Psoas muscle (tissue), 8 donors: ENCODE results near the gene DNM3. TPM values are rescaled to one million over a fixed set of nuclear protein-coding genes. Genes with fewer than 3 reads are reported as not detected.

Experiments used
- ATAC-seq, 4 donors: fragments of 200-7000 bp; cut with Tn5 transposase; one replicate each; pipeline ENCODE4 v1.9.1; 2020; ENCODE audit warnings: moderate library complexity in 3 of 4, mild to moderate bottlenecking in 2 of 4
- DNase-seq, 2 donors: peaks; one replicate each; pipeline ENCODE4 v3.0.0-alpha.2; 2020
- H3K27ac ChIP-seq: fragments of 200-600 bp; one replicate; pipeline ENCODE4 v1.8.0; 2022
- H3K27me3 ChIP-seq, 3 donors: fragments of 200-600 bp in 1 of 3; one replicate each; pipeline versions ENCODE4 v1.6.1 to v1.8.0; 2013 to 2022; ENCODE audit warnings: low read length in 2 of 3, mild to moderate bottlenecking in 2 of 3, moderate library complexity in 1 of 3; ENCODE audit not compliant: insufficient read depth in 3 of 3
- H3K36me3 ChIP-seq, 2 donors: fragments of 200-600 bp in 1 of 2; one replicate each; pipeline versions ENCODE4 v1.6.1 to v1.8.0; 2013 to 2022; ENCODE audit warnings: low read depth in 1 of 2, mild to moderate bottlenecking in 1 of 2, moderate library complexity in 1 of 2; ENCODE audit not compliant: insufficient read depth in 1 of 2
- H3K4me1 ChIP-seq: fragments of 200-600 bp; one replicate; pipeline ENCODE4 v1.8.0; 2022
- H3K4me3 ChIP-seq: fragments of 200-600 bp; one replicate; pipeline ENCODE4 v1.8.0; 2022; ENCODE audit warnings: mild to moderate bottlenecking
- H3K9me3 ChIP-seq: fragments of 200-600 bp; one replicate; pipeline ENCODE4 v1.8.0; 2022
- CTCF ChIP-seq: fragments of 200-600 bp; IDR thresholded peaks from one replicate; pipeline ENCODE4 v1.8.0; 2022; ENCODE audit warnings: antibody characterized with exemption
- WGBS, 3 donors: extraction: QIAGEN DNeasy Blood & Tissue Kit; methylation state at CpG; one replicate each; pipeline versions ENCODE4 v1.1.6 to v1.1.7; 2013; 5-methylcytosine and 5-hydroxymethylcytosine counted together
- intact Hi-C, 2 donors: fragments of 100-400 bp; cut with DNase I; formaldehyde crosslinking; loops; one replicate each; pipeline versions ENCODE4 v1.11.0 to v1.14.2; 2022
- polyA plus RNA-seq, 3 donors: library from polyadenylated mRNA; stranded (reverse); fragments of 200-250 nt; gene quantifications; one replicate each; pipeline ENCODE4 v1.2.3, GENCODE V29; 2013
- total RNA-seq, 4 donors: library from RNA; stranded (reverse); fragmentation: NEBNext Ultra II Directional in 2 of 4; extraction: Animal tissue kit (Norgen Biotek cat#: 25700) in 2 of 4; gene quantifications; one replicate each; pipeline versions ENCODE4 v1.2.1 to v1.2.4, GENCODE V29; 2021 to 2023
- donor health status: healthy with polysubstance abuse.
- donor health status: DM: no; HTN: no; CAD: no; lungs with moderate emphysema.
- donor health status: Bipolar disorder and iron deficiency.
- donor health status: healthy.
- donor health status: DM: yes; HTN: yes; CAD: no.
- donor health status: DM: no; HTN: no; CAD: no.
- donor health status: DM: no; HTN: no; CAD: no.
- donor health status: DM: yes; HTN: yes; CAD: no.

Gene DNM3
- total and polyA plus RNA-seq, 7 donors, result 0.31 to 1.0 (median 0.77) TPM

- Histone ChIP-seq H3K36me3 (no peaks in the 10 kb centered on the region), H3K4me1 (no peaks in the 10 kb centered on the region), H3K27me3 (no peaks in the 10 kb centered on the region), H3K27ac (no peak overlapping the region), H3K9me3 (no peaks in the 10 kb centered on the region), H3K4me3 (no peak overlapping the region)
- no peak for DNase-seq
- intact Hi-C loops, result no loop called here
- WGBS, 3 donors, result 40 to 54% (median 41%) methylated on average over 2 of the region's 2 CpGs
- no peak for ATAC-seq
- TF ChIP-seq CTCF, result no peak
Observed at GRCh38 chr1:171814692-171815091, 26.6 kb upstream of the DNM3 start.

DNA sequence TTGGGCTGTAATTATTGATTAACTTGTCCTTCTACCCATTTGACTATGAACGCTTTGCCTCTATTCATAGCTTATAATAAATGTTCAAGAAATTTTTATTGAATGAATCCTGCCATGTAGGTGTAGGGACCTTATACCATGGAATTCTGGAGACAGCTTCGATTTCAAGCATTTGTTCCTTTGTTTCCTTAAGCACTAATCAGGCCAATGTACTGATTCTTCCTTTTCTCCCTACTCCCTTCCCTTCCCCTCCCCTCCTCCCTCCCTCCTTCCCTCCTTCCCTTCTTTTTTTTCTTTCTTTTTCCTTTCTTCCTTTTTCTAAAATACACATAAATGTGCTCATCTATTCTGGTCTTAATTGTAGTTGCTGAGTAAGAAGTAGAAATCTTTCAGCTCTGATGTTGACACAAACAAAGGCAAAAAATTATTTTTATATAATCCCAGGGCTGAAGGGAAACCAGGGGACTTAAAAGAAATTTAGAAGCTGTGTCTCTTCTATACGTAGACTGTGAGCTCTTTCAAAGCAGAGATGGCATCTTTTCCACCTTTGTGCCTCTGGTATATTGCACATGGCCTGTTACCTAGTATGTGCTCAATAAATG, 24.9 kb upstream of the DNM3 start:
- no peak for ATAC-seq
- Histone ChIP-seq H3K27me3 (no peaks in the 10 kb centered on the region), H3K27ac (no peak overlapping the region), H3K4me1 (no peaks in the 10 kb centered on the region), H3K4me3 (no peak overlapping the region), H3K36me3 (no peaks in the 10 kb centered on the region), H3K9me3 (no peaks in the 10 kb centered on the region)
- no peak for TF ChIP-seq CTCF
- 87 to 96% (median 88%) methylated on average over 3 of the region's 3 CpGs for WGBS, 3 donors
- intact Hi-C loops, result no loop called here
- DNase-seq, result no peak

DNA sequence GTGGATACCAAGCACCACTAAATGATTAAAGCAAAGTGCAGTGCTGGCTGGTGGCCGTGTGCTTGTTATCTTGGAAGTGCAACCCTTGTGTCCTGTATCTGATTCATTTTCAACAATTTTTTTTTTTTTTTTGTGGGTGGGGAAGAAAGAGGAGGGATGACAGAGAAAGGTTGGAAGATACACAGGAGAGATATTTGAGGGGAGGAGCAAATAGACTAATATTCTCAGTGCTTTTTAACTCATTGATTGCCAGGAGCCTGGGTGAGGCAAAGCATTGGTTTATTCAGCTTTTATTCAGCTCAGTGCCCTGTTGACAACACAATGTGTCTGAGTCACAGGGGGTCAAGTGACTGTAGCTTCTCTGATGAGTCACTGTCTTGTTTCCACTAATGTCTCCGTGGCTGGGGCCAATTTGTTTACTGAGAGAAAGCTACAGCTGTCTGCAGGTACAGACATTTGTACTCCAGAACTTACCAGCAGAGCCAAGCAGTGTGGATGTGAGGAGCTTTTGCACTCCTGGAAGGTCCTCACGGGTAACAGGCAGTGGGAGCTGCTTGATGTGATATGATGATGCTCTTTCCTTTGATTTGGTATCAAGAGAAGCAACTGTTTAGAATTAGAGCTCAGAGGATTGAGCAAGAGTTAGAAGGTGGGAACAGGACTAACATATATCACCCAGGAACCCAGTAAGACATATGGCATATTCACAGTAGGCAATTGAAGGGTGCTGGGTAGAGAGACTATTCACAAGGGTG, 23.6 kb upstream of the DNM3 start:
- H3K4me3 ChIP-seq, result no peak overlapping the region
- peak overlapping the region; percentile 69 for H3K27ac ChIP-seq
- no peak for DNase-seq
- H3K36me3 ChIP-seq, result no peaks in the 10 kb centered on the region
- H3K27me3 ChIP-seq, result no peaks in the 10 kb centered on the region
- no peaks in the 10 kb centered on the region for H3K4me1 ChIP-seq
- intact Hi-C loops, result no loop called here
- WGBS, 3 donors, result 21 to 30% (median 26%) methylated on average over 3 of the region's 3 CpGs
- peak; percentile 90 to 95 (median 94) for ATAC-seq
- no peaks in the 10 kb centered on the region for H3K9me3 ChIP-seq
- no peak for TF ChIP-seq CTCF

GRCh38 chr1:171819946-171820345, 21.4 kb upstream of the DNM3 start:
- ATAC-seq, result no peak

More at GRCh38 chr1:171819946-171820345, 21.4 kb upstream of the DNM3 start:
- Histone ChIP-seq H3K4me1 (no peaks in the 10 kb centered on the region), H3K4me3 (no peak overlapping the region), H3K9me3 (no peaks in the 10 kb centered on the region), H3K27ac (no peak overlapping the region), H3K36me3 (no peaks in the 10 kb centered on the region), H3K27me3 (no peaks in the 10 kb centered on the region)
- no peak for DNase-seq
- WGBS, 3 donors, result 44 to 47% (median 45%) methylated on average over 2 of the region's 2 CpGs
- intact Hi-C loops, result no loop called here
- TF ChIP-seq CTCF, result no peak
